Stimulated activated CD4-positive, alpha-beta T cell treated with anti-CD3 and anti-CD28 coated beads, Interleukin-1b, Interleukin-23, amount 100 ng/mL, for 24 hours (primary cell): ENCODE measurements around the gene CCL22.
A peak's percentile ranks its signal among the peaks of the same experiment; 100 is the strongest.
"Not testable (repeated sequence)": the region's sequence is repeated elsewhere in the genome, so short reads cannot be mapped to it uniquely, and the experiment has no call there.

Experiments
- DNase-seq, 4 experiments: peaks; one replicate each; pipeline ENCODE4 v3.0.0-alpha.2; 2020; ENCODE audit warnings: low read depth in 4 of 4, low spot score in 1 of 4

Gene CCL22

GRCh38 chr16:57374925-57375465, 16.4 kb downstream of the CCL22 start:
- DNase-seq = not testable (repeated sequence)

- no peak for DNase-seq
Observed at GRCh38 chr16:57376313-57376818, 17.8 kb downstream of the CCL22 start.

- DNase-seq = peak in 1 of 4 experiments; percentile 27
Observed at GRCh38 chr16:57377080-57377841, 18.7 kb downstream of the CCL22 start.

DNA sequence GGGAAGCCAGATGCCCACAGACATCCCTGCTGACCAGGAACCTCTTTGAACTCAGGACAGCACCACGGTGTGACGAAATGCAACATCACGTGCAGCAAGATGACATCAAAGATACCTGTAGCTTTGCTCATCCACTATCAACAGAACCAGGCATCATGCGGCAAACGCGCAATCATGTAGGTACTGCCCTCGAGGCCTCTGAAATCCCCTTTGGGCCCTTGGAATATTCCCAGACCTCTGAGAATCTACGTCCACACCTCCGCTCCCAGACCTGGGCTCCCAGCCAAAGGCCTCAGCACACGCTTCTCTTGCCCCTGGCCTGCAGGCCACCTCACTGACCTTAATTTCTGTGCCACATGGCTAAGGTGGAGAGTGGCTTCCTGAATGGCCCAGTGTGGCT, 21.0 kb downstream of the CCL22 start:
- no peak for DNase-seq

- no peak for DNase-seq
Observed at GRCh38 chr16:57380671-57381462, 22.3 kb downstream of the CCL22 start.

GRCh38 chr16:57381791-57382534, 23.4 kb downstream of the CCL22 start:
- DNase-seq = no peak

DNA sequence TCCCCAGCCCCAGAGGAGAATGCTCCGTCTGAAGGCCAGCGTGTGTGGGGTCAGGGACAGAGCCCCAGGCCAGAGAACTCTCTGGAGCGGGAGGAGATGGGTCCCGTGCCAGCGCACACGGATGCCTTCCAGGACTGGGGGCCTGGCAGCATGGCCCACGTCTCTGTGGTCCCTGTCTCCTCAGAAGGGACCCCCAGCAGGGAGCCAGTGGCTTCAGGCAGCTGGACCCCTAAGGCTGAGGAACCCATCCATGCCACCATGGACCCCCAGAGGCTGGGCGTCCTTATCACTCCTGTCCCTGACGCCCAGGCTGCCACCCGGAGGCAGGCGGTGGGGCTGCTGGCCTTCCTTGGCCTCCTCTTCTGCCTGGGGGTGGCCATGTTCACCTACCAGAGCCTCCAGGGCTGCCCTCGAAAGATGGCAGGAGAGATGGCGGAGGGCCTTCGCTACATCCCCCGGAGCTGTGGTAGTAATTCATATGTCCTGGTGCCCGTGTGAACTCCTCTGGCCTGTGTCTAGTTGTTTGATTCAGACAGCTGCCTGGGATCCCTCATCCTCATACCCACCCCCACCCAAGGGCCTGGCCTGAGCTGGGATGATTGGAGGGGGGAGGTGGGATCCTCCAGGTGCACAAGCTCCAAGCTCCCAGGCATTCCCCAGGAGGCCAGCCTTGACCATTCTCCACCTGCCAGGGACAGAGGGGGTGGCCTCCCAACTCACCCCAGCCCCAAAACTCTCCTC, 24.1 kb downstream of the CCL22 start:
- DNase-seq = no peak

GRCh38 chr16:57383276-57384247, 25.0 kb downstream of the CCL22 start:
- DNase-seq = no peak

- no peak for DNase-seq
Observed at GRCh38 chr16:57384248-57385070, 25.9 kb downstream of the CCL22 start.

DNA sequence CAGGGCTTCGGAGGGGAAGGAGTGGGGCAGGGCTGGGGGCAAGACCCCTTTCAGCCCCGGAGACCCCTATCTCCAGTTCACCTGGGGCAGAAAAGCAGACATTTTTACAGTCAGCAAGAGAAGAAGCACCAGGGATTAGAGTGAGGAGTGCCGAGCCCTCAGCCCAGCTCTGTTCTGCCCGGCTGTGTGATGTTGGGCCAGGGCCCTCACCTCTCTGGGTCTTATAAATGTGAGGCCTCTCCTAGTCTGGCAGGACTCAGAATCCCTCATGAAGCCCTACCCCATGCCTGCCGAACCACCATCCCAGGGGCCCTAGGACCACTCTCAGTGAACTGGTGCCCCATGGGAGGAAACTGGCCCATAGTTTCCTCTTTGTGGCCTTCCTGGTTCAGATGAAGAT, 26.5 kb downstream of the CCL22 start:
- DNase-seq = no peak

DNA sequence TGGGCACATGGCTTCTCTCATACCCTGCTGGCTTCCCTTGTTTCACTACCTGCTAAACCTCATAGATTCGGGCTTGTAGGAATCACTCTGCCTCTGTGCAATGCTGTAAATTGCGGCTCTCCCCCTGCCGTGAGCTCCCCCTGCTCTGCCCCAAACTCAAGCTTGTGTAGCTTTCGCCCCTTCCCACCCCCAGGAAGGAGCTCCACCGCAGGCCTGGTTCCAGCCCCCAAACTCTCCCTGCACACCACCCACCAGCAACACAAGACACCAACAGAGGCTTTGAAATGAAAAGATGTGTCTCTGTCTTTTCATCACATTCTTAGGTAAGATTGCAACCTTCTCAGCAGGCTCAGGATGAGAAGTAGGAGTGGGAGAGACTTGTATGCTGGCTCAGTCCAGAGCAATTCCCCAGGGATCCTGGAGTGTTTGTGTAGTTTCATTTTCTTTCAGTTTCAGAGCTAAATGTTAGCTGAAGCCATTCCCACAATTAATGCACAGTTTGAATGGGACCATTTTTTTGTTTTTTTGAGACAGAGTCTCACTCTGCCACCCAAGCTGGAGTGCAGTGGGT, 27.9 kb downstream of the CCL22 start:
- no peak for DNase-seq

GRCh38 chr16:57387598-57388354, 29.2 kb downstream of the CCL22 start:
- DNase-seq = no peak

DNA sequence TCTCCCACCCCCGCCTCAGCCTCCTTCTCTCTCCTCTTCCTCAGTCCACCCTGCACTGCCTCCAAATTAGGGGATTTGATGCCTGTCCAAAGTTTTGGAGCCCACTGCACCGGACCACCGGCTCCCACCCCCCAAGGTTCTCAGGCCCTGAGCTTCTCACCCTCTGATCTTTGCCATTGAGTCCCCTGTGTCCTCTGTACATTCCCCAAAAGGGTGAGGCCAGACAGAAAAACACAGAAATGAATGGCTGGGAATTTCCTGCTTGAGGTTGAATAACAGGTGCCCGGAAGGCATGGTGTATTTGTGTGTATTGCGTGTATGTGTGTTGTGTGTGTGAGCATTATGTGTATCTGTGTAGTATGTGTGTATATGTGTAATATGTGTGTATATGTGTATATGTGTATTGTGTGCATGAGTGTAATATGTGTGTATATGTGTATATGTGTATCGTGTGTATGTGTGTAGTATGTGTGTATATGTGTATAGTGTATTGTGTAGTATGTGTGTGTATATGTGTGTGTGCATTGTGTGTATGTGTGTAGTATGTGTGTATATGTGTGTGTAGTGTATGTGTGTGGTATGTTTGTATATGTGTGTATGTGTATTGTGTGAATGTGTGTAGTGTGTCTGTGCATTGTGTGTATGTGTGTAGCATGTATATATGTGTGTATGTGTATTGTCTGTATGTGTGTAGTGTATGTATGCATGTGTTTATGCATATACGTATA, 29.9 kb downstream of the CCL22 start:
- no peak for DNase-seq

- no peak for DNase-seq
Observed at GRCh38 chr16:57389087-57389468, 30.5 kb downstream of the CCL22 start.

- no peak for DNase-seq
Observed at GRCh38 chr16:57390636-57391295, 32.2 kb downstream of the CCL22 start.

- DNase-seq = no peak
Observed at GRCh38 chr16:57391300-57391699, 32.7 kb downstream of the CCL22 start.
